ENCODE measurements around the gene GMPS.

GMPS gene

GRCh38 chr3:155991212-155991611 is 120.8 kb downstream of the GMPS start:
- no peak for DNase-seq (ENCODE audit: low read depth in 3 of 3, low spot score in 1 of 3)

- no peak for DNase-seq (ENCODE audit: low read depth in 3 of 3, low spot score in 1 of 3)
Measured at GRCh38 chr3:155991847-155992246, 121.4 kb downstream of the GMPS start.

Measured in stimulated activated CD4-positive, alpha-beta T cell treated with anti-CD3 and anti-CD28 coated beads, TNF-alpha, amount 100 ng/mL, for 1 hour (primary cell).